Measurements from ENCODE around the gene COX14.

COX14 gene

GRCh38 chr12:50102646-50103309 is 9.3 kb upstream of the COX14 start:
- no peak overlapping the region for H3K27ac ChIP-seq
- TF ChIP-seq ZFX (IDR thresholded peaks at IDR 0.05) (no peak), CTCF (conservative IDR thresholded peaks at IDR 0.05) (no peak)

GRCh38 chr12:50103351-50103750 is 8.7 kb upstream of the COX14 start:
- no peak overlapping the region for H3K27ac ChIP-seq
- TF ChIP-seq CTCF (conservative IDR thresholded peaks at IDR 0.05) (no peak), ZFX (IDR thresholded peaks at IDR 0.05) (no peak)

- no peak within 1 kb of the TSS for H3K27ac ChIP-seq
- TF ChIP-seq CTCF (conservative IDR thresholded peaks at IDR 0.05), result no peak
- no peak for TF ChIP-seq ZFX (IDR thresholded peaks at IDR 0.05)
Measured at GRCh38 chr12:50103767-50104321, 8.2 kb upstream of the COX14 start, which contains the start of gene GPD1. Gene GPD1 (plus strand): TSS chr12:50104008. CDS start chr12:50104051, 43 bp downstream.

- TF ChIP-seq CTCF (conservative IDR thresholded peaks at IDR 0.05) (no peak), ZFX (IDR thresholded peaks at IDR 0.05) (no peak)
- no peak overlapping the region for H3K27ac ChIP-seq
Measured at GRCh38 chr12:50104417-50105366, 7.3 kb upstream of the COX14 start.

GRCh38 chr12:50105913-50106450 is 6.1 kb upstream of the COX14 start:
- TF ChIP-seq CTCF (conservative IDR thresholded peaks at IDR 0.05) (no peak), ZFX (IDR thresholded peaks at IDR 0.05) (no peak)
- no peak overlapping the region for H3K27ac ChIP-seq

GRCh38 chr12:50106907-50107306 is 5.1 kb upstream of the COX14 start:
- H3K27ac ChIP-seq, result no peak overlapping the region
- TF ChIP-seq ZFX (IDR thresholded peaks at IDR 0.05) (no peak), CTCF (conservative IDR thresholded peaks at IDR 0.05) (no peak)
